HCT116 (cell line): Measurements from ENCODE around the gene PYDC1. TPM values are rescaled to one million over a fixed set of nuclear protein-coding genes. Genes with fewer than 3 reads are reported as not detected.

Experiments used
- ATAC-seq: fragments of 200-7000 bp; cut with Tn5 transposase; 2 replicates; pipeline ENCODE4 v1.9.1; 2020; ENCODE audit warnings: mild to moderate bottlenecking, moderate library complexity
- BruUV-seq: library from RNA; stranded (reverse); fragments of 400-500 nt; replicated peaks from 2 replicates; lab custom pipeline; 2021; lab: Mats Ljungman, UMichigan
- CTCF ChIA-PET: fragments of 300-600 bp; sonication (Branson Sonifier 250); formaldehyde crosslinking; loops from one replicate; lab custom pipeline; 2021; ENCODE audit warnings: antibody characterized with exemption; lab: Charles Lee
- POLR2A ChIA-PET: fragments of 300-600, 350-600 bp; sonication (Branson Sonifier 250); formaldehyde crosslinking; loops from one replicate; lab custom pipeline; 2021; ENCODE audit warnings: antibody characterized with exemption; lab: Charles Lee
- RAD21 ChIA-PET, 2 experiments: fragments of 300-600 bp; sonication (Branson Sonifier 250); formaldehyde crosslinking; loops; one replicate each; lab custom pipeline; 2023; ENCODE audit warnings: low total read pairs in 2 of 2; ENCODE audit not compliant: uncharacterized antibody in 2 of 2, unreplicated experiment in 2 of 2, low non-redundant PET in 1 of 2; lab: Charles Lee
- DNase-seq: peaks from one replicate; pipeline ENCODE4 v3.0.0-alpha.2; 2010; ENCODE audit warnings: low read depth, low spot score
- H2AFZ ChIP-seq: fragments of 200-600 bp; shearing (Covaris generic), sonication (generic); 2 replicates; pipeline ENCODE4 v1.6.1; 2017; ENCODE audit warnings: low read depth, mixed run types, mixed read lengths, antibody characterized with exemption, low read length; ENCODE audit not compliant: poor library complexity, severe bottlenecking
- H3K27ac ChIP-seq: 2 replicates; pipeline ENCODE4 v1.5.1; 2012; ENCODE audit warnings: low read depth, low read length
- H3K27me3 ChIP-seq: fragments of 200-600 bp; sonication (generic); 2 replicates; pipeline ENCODE4 v1.6.1; 2016; ENCODE audit warnings: mixed run types, low read length, mixed read lengths; ENCODE audit not compliant: insufficient read depth
- H3K36me3 ChIP-seq, 2 experiments: fragments of 200-500 bp in 1 of 2; fragments of 200-600 bp in 1 of 2; sonication (Bioruptor generic) in 1 of 2; sonication (generic) in 1 of 2; 2 replicates each; pipeline versions ENCODE4 v1.5.1 to v1.6.1; 2014 to 2016; ENCODE audit warnings: low read length in 2 of 2, inconsistent platforms in 1 of 2, mixed read lengths in 1 of 2, mixed run types in 1 of 2; ENCODE audit not compliant: insufficient read depth in 2 of 2, control insufficient read depth in 1 of 2
- H3K4me1 ChIP-seq, 2 experiments: fragments of 200-600 bp in 1 of 2; sonication (generic) in 1 of 2; 2 replicates each; pipeline versions ENCODE4 v1.5.1 to v1.6.1; 2012 to 2017; ENCODE audit warnings: low read length in 2 of 2, inconsistent platforms in 1 of 2, mild to moderate bottlenecking in 1 of 2, mixed read lengths in 1 of 2, mixed run types in 1 of 2, moderate library complexity in 1 of 2; ENCODE audit not compliant: insufficient read depth in 2 of 2, control insufficient read depth in 1 of 2
- H3K4me2 ChIP-seq: fragments of 200-600 bp; sonication (generic); 2 replicates; pipeline ENCODE4 v1.6.1; 2017; ENCODE audit warnings: mixed run types, low read length, mixed read lengths
- H3K4me3 ChIP-seq, 2 experiments: fragments of 200-600 bp in 1 of 2; sonication (generic) in 1 of 2; replicated peaks in 1 of 2; 2 replicates each; pipeline ENCODE4 v1.5.1; 2011 to 2016; ENCODE audit warnings: low read length in 2 of 2, control low read depth in 1 of 2, low read depth in 1 of 2, mild to moderate bottlenecking in 1 of 2, mixed read lengths in 1 of 2, mixed run types in 1 of 2
- H3K79me2 ChIP-seq: fragments of 200-600 bp; sonication (generic); 2 replicates; pipeline ENCODE4 v1.6.1; 2017; ENCODE audit warnings: mild to moderate bottlenecking, mixed run types, low read length, moderate library complexity, mixed read lengths; ENCODE audit not compliant: insufficient read depth
- H3K9ac ChIP-seq: fragments of 200-600 bp; sonication (generic); 2 replicates; pipeline ENCODE4 v1.6.1; 2016; ENCODE audit warnings: low read length, mixed read lengths
- H3K9me2 ChIP-seq: fragments of 200-600 bp; sonication (generic), shearing (Covaris generic); 2 replicates; pipeline ENCODE4 v1.6.1; 2017; ENCODE audit warnings: mixed run types, mild to moderate bottlenecking, moderate library complexity; ENCODE audit not compliant: insufficient read depth
- H3K9me3 ChIP-seq, 2 experiments: fragments of 200-500 bp in 1 of 2; fragments of 200-600 bp in 1 of 2; sonication (Bioruptor generic) in 1 of 2; sonication (generic) in 1 of 2; 2 replicates each; pipeline ENCODE4 v1.6.1; 2014 to 2017; ENCODE audit warnings: low read length in 2 of 2, mixed read lengths in 2 of 2, inconsistent platforms in 1 of 2, low read depth in 1 of 2, mild to moderate bottlenecking in 1 of 2, mixed run types in 1 of 2, moderate library complexity in 1 of 2; ENCODE audit not compliant: control insufficient read depth in 1 of 2, insufficient read depth in 1 of 2
- H4K20me1 ChIP-seq: fragments of 200-600 bp; sonication (generic), shearing (Covaris generic); 2 replicates; pipeline ENCODE4 v1.6.1; 2017; ENCODE audit warnings: mixed run types, mild to moderate bottlenecking, moderate library complexity; ENCODE audit not compliant: insufficient read depth
- CBX3 ChIP-seq: IDR thresholded peaks from 2 replicates; pipeline ENCODE4 v1.6.1; 2012; ENCODE audit warnings: low read depth
- CTCF ChIP-seq, 3 experiments: fragments of 200-600 bp in 1 of 3; sonication (generic) in 1 of 3; IDR thresholded peaks in 2 of 3; conservative IDR thresholded peaks in 1 of 3; 2 replicates each; pipeline ENCODE4 v1.5.1; 2012 to 2017; ENCODE audit warnings: low read depth in 2 of 3, low read length in 2 of 3, antibody characterized with exemption in 1 of 3, borderline replicate concordance in 1 of 3, control low read depth in 1 of 3, mild to moderate bottlenecking in 1 of 3, mixed read lengths in 1 of 3, mixed run types in 1 of 3, moderate library complexity in 1 of 3; ENCODE audit not compliant: insufficient read depth in 1 of 3
- EGR1 ChIP-seq: IDR thresholded peaks from 2 replicates; pipeline ENCODE4 v1.6.1; 2012; ENCODE audit warnings: low read depth
- ELF1 ChIP-seq: IDR thresholded peaks from 2 replicates; pipeline ENCODE4 v1.6.1; 2012; ENCODE audit warnings: low read depth, borderline replicate concordance
- EZH2 ChIP-seq: fragments of 200-600 bp; sonication (generic); IDR thresholded peaks from 2 replicates; pipeline ENCODE4 v1.6.1; 2017; ENCODE audit warnings: antibody characterized with exemption, mixed run types
- EZH2phosphoT487 ChIP-seq: fragments of 200-600 bp; IDR thresholded peaks from 2 replicates; pipeline ENCODE4 v1.6.1; 2018; ENCODE audit warnings: antibody characterized with exemption, borderline replicate concordance
- JUND ChIP-seq: IDR thresholded peaks from 2 replicates; pipeline ENCODE4 v1.6.1; 2012
- MAX ChIP-seq: IDR thresholded peaks from 2 replicates; pipeline ENCODE4 v1.6.1; 2012
- POLR2A ChIP-seq: IDR thresholded peaks from 2 replicates; pipeline ENCODE4 v1.7.0; 2011; ENCODE audit warnings: borderline replicate concordance; ENCODE audit not compliant: insufficient read depth, insufficient read length; ENCODE audit errors: extremely low read depth
- POLR2AphosphoS5 ChIP-seq: IDR thresholded peaks from 2 replicates; pipeline ENCODE4 v1.6.1; 2011; ENCODE audit warnings: mild to moderate bottlenecking, low read depth, low read length, moderate library complexity
- RAD21 ChIP-seq: IDR thresholded peaks from 2 replicates; pipeline ENCODE4 v1.6.1; 2012; ENCODE audit warnings: low read depth, mild to moderate bottlenecking
- SIN3A ChIP-seq: IDR thresholded peaks from 2 replicates; pipeline ENCODE4 v1.6.1; 2012; ENCODE audit warnings: low read depth
- SP1 ChIP-seq: IDR thresholded peaks from 2 replicates; pipeline ENCODE4 v1.6.1; 2012; ENCODE audit warnings: low read depth
- SRF ChIP-seq: IDR thresholded peaks from 2 replicates; pipeline ENCODE4 v1.6.1; 2012; ENCODE audit warnings: low read depth
- TCF7L2 ChIP-seq: IDR thresholded peaks from 2 replicates; pipeline ENCODE4 v1.7.0; 2011; ENCODE audit warnings: borderline replicate concordance, inconsistent platforms; ENCODE audit not compliant: insufficient read depth, insufficient read length; ENCODE audit errors: extremely low read depth
- YY1 ChIP-seq: IDR thresholded peaks from 2 replicates; pipeline ENCODE4 v1.6.1; 2011; ENCODE audit warnings: low read length, low read depth, moderate library complexity, mild to moderate bottlenecking; ENCODE audit not compliant: insufficient replicate concordance; ENCODE audit errors: extremely low read depth
- ZBTB33 ChIP-seq: IDR thresholded peaks from 2 replicates; pipeline ENCODE4 v1.6.1; 2011; ENCODE audit warnings: mild to moderate bottlenecking, low read length, moderate library complexity; ENCODE audit not compliant: insufficient replicate concordance; ENCODE audit errors: extremely low read depth
- intact Hi-C: fragments of 100-400 bp; cut with micrococcal nuclease; formaldehyde crosslinking; loops from 2 replicates; pipeline ENCODE4 v1.10.0; 2022
- total RNA-seq: library from RNA; stranded (reverse); gene quantifications from one replicate; pipeline ENCODE4 v1.2.1, GENCODE V29; 2021; ENCODE audit not compliant: unreplicated experiment

The PYDC1 gene
- total RNA-seq, 1 experiment from 2014 or later: not detected

DNA sequence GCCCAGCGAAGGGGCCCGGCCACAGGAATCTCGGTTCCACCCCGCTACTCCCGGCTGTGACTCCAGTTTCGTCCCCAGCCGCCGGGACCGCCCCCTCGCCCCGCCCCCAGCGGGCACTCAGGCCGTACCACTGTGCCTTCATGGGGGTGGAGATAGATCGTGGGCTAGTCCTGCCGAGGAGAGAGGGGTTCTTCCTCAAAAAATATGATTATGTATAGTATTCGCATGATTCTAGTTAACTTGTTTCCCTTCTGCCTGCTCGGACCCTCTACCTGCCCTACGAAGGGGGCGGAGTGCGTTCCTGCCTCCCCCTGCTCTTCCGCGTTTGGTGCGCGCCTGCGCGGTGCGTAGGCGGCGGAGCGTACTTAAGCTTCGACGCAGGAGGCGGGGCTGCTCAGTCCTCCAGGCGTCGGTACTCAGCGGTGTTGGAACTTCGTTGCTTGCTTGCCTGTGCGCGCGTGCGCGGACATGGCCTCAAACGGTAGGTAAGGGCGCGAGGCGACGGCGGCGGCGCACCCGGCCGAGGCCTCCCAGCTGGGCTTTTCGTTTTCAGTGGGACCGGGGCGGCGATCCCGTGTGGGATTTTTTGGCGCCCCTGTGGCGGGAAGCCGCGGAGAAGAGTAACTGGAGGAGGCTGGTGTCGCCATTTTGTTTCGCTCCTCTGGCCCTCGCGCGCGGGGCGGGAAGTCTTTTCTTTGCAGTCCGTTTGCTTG, 37.0 kb downstream of the PYDC1 start, which contains the start of gene FUS:
TSS of gene FUS (plus strand) at position 393 of the 713 bp plus-strand sequence. CDS start at position 469, 76 bp downstream.
- Histone ChIP-seq H3K79me2 (peaks cover 49% of the 10 kb centered on the region), H3K9me2 (no peaks in the 10 kb centered on the region), H3K4me3 (peak within 1 kb of the TSS; percentile 90 to 93), H3K27ac (peak within 1 kb of the TSS; percentile 92), H3K4me1 (peaks cover 10 to 26% of the 10 kb centered on the region in 2 experiments), H3K27me3 (no peaks in the 10 kb centered on the region), H3K9ac (peak within 1 kb of the TSS; percentile 98), H3K9me3 (no peaks in the 10 kb centered on the region), H3K36me3 (peaks cover 20 to 37% of the 10 kb centered on the region in 2 experiments), H3K4me2 (peak within 1 kb of the TSS; percentile 92), H2AFZ (peak within 1 kb of the TSS; percentile 77), H4K20me1 (peaks cover 38% of the 10 kb centered on the region)
- ChIA-PET POLR2A (interaction anchor here (0.6 to 2.1 kb wide), 24 partner anchors 9 to 279 kb away, joined by 3 to 17 read pairs (median 4); partner anchors contain the start of genes ARMC5, HSD3B7, KAT8 and TRIM72), CTCF (interaction anchor here (1.0 kb wide), 1 partner anchor 38 kb away, joined by 7 read pairs; no protein-coding TSS in a partner anchor), RAD21 (no interaction called here)
- TF ChIP-seq ZBTB33: peak; percentile 76
- TF ChIP-seq SIN3A: peak; percentile 100
- TF ChIP-seq MAX: peak; percentile 90
- TF ChIP-seq EZH2: no peak
- TF ChIP-seq EZH2phosphoT487: no peak
- no peak for TF ChIP-seq CTCF (IDR thresholded peaks at IDR 0.05 in 2 of 3, conservative IDR thresholded peaks at IDR 0.05 in 1 of 3; ENCODE audit: borderline replicate concordance in 1 of 3, insufficient read depth in 1 of 3, low read depth in 2 of 3, low read length in 2 of 3)
- peak; percentile 93 for TF ChIP-seq JUND
- TF ChIP-seq SP1: peak; percentile 98
- peak; percentile 53 for TF ChIP-seq TCF7L2
- 0 out of 2 replicates have a peak, but pooled peaks have one; percentile 5 for TF ChIP-seq RAD21
- TF ChIP-seq POLR2AphosphoS5: peak; percentile 100
- peak; percentile 100 for TF ChIP-seq POLR2A
- no peak; the same call in 1 of the 2 replicates for TF ChIP-seq ELF1
- TF ChIP-seq YY1: peak; percentile 82
- peak; percentile 100 for TF ChIP-seq EGR1
- TF ChIP-seq SRF: no peak
- peak; percentile 41; the same call in 1 of the 2 replicates for TF ChIP-seq CBX3
- intact Hi-C loops: no loop called here
- DNase-seq (peak; percentile 76), ATAC-seq (peak; percentile 71)
- BruUV-seq: no TSS peak
